Measurements from ENCODE around the gene SIM1.
"Not testable (repeated sequence)": the region's sequence is repeated elsewhere in the genome, so short reads cannot be mapped to it uniquely, and the experiment has no call there.

The SIM1 gene

GRCh38 chr6:100354736-100355641 lies 109.7 kb downstream of the SIM1 start:
- not testable (repeated sequence) for H3K27me3 ChIP-seq (ENCODE audit: insufficient read depth, poor library complexity, severe bottlenecking); H3K27ac ChIP-seq (replicated peaks); DNase-seq (ENCODE audit: low read depth in 1 of 2, low spot score in 1 of 2); H3K4me3 ChIP-seq (replicated peaks; ENCODE audit: insufficient read depth, low read length)

DNA sequence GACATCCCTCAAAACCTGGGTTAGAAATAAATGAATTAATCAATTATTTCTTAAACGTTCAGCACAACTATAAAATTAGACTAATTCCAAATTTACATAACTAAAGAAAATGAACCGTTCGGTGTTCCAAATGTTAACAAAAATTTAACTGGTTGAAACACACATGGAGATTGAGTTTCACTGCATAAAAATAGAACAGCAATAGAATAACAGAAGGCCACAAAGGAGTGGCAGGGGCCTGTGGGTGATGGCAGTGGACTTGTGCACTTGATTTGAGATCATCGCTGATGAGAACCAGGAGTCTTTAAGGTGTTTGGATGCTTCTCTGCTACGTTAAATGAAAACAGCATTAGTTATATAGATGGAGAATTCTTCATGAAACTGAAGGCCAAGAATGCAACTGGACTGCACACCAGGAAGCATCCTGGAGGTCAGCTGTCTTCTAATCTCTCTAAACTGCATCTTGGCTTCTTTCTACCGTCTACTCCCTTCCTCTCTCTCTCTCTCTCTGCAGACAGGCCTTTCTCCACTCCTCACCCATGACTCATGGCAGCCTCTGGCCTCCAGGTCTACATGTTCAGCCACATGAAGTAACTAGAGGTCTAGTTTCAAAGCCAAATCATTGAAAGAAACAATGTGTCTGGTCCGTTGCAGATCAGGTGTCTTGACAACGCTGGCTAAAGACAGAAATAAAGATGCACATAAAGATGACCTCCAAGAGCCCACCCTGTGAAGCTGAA lies 111.3 kb downstream of the SIM1 start:
- no peak for DNase-seq (ENCODE audit: low read depth in 1 of 2, low spot score in 1 of 2)
- no peak for TF ChIP-seq CTCF (IDR thresholded peaks at IDR 0.05; ENCODE audit: insufficient read depth, low read length)
- no peak for TF ChIP-seq SPI1 (IDR thresholded peaks at IDR 0.05; ENCODE audit: borderline replicate concordance, low read depth)
- TF ChIP-seq GABPA (IDR thresholded peaks at IDR 0.05; ENCODE audit: low read depth): no peak
- no peak for TF ChIP-seq POLR2AphosphoS5 (IDR thresholded peaks at IDR 0.05; ENCODE audit: low read depth)
- TF ChIP-seq, protein P1, sequence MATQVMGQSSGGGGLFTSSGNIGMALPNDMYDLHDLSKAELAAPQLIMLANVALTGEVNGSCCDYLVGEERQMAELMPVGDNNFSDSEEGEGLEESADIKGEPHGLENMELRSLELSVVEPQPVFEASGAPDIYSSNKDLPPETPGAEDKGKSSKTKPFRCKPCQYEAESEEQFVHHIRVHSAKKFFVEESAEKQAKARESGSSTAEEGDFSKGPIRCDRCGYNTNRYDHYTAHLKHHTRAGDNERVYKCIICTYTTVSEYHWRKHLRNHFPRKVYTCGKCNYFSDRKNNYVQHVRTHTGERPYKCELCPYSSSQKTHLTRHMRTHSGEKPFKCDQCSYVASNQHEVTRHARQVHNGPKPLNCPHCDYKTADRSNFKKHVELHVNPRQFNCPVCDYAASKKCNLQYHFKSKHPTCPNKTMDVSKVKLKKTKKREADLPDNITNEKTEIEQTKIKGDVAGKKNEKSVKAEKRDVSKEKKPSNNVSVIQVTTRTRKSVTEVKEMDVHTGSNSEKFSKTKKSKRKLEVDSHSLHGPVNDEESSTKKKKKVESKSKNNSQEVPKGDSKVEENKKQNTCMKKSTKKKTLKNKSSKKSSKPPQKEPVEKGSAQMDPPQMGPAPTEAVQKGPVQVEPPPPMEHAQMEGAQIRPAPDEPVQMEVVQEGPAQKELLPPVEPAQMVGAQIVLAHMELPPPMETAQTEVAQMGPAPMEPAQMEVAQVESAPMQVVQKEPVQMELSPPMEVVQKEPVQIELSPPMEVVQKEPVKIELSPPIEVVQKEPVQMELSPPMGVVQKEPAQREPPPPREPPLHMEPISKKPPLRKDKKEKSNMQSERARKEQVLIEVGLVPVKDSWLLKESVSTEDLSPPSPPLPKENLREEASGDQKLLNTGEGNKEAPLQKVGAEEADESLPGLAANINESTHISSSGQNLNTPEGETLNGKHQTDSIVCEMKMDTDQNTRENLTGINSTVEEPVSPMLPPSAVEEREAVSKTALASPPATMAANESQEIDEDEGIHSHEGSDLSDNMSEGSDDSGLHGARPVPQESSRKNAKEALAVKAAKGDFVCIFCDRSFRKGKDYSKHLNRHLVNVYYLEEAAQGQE (IDR thresholded peaks at IDR 0.05; ENCODE audit: insufficient replicate concordance, low read depth): no peak
- no peak overlapping the region for H3K27ac ChIP-seq (replicated peaks)
- no peak overlapping the region for H3K4me3 ChIP-seq (replicated peaks; ENCODE audit: insufficient read depth, low read length)
- H3K27me3 ChIP-seq (ENCODE audit: insufficient read depth, poor library complexity, severe bottlenecking): no peaks in the 10 kb centered on the region

- H3K4me3 ChIP-seq (replicated peaks; ENCODE audit: insufficient read depth, low read length): no peak overlapping the region
- TF ChIP-seq CTCF (IDR thresholded peaks at IDR 0.05; ENCODE audit: insufficient read depth, low read length) (no peak), POLR2AphosphoS5 (IDR thresholded peaks at IDR 0.05; ENCODE audit: low read depth) (no peak), SPI1 (IDR thresholded peaks at IDR 0.05; ENCODE audit: borderline replicate concordance, low read depth) (no peak), GABPA (IDR thresholded peaks at IDR 0.05; ENCODE audit: low read depth) (no peak)
- TF ChIP-seq, protein P1 (IDR thresholded peaks at IDR 0.05; ENCODE audit: insufficient replicate concordance, low read depth): no peak
- H3K27me3 ChIP-seq (ENCODE audit: insufficient read depth, poor library complexity, severe bottlenecking): no peaks in the 10 kb centered on the region
- no peak for DNase-seq (ENCODE audit: low read depth in 1 of 2, low spot score in 1 of 2)
- H3K27ac ChIP-seq (replicated peaks): no peak overlapping the region
Observed at GRCh38 chr6:100350139-100350538, 114.6 kb downstream of the SIM1 start.

DNA sequence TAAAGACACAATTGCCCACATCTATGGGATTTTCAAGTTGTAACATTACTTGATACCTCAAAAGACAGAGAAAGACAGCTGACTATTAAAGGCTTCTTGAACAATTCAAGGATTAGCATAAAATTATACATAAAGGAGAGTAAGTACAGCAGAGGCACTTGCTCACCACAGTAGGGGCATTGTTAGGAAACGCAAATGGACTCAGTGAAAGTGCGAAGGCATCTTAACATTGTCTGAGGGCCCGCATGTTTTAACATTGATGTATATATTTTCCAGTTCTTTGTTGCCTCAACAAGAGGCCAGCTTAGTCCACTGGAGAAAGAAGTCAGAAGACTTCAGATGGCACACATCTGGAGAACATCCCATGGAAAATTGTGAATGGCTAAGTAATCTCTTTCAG lies 115.4 kb downstream of the SIM1 start:
- Histone ChIP-seq H3K27me3 (ENCODE audit: insufficient read depth, poor library complexity, severe bottlenecking) (no peaks in the 10 kb centered on the region), H3K4me3 (replicated peaks; ENCODE audit: insufficient read depth, low read length) (no peak overlapping the region), H3K27ac (replicated peaks) (no peak overlapping the region)
- DNase-seq (ENCODE audit: low read depth in 1 of 2, low spot score in 1 of 2): no peak
- TF ChIP-seq GABPA (IDR thresholded peaks at IDR 0.05; ENCODE audit: low read depth) (no peak), CTCF (IDR thresholded peaks at IDR 0.05; ENCODE audit: insufficient read depth, low read length) (no peak), POLR2AphosphoS5 (IDR thresholded peaks at IDR 0.05; ENCODE audit: low read depth) (no peak), SPI1 (IDR thresholded peaks at IDR 0.05; ENCODE audit: borderline replicate concordance, low read depth) (no peak)
- TF ChIP-seq, protein P1 (IDR thresholded peaks at IDR 0.05; ENCODE audit: insufficient replicate concordance, low read depth): no peak

Measured in HL-60 (cell line).